Measurements from ENCODE around the gene ISM2. TPM values are rescaled to one million over a fixed set of nuclear protein-coding genes. Genes with fewer than 3 reads are reported as not detected.
"Not testable (repeated sequence)": the region's sequence is repeated elsewhere in the genome, so short reads cannot be mapped to it uniquely, and the experiment has no call there.

Gene ISM2
- total and polyA plus RNA-seq, 2 donors (not counting 1 experiment from before 2014, with no cell fraction given): 0.30 TPM; not detected in 1

DNA sequence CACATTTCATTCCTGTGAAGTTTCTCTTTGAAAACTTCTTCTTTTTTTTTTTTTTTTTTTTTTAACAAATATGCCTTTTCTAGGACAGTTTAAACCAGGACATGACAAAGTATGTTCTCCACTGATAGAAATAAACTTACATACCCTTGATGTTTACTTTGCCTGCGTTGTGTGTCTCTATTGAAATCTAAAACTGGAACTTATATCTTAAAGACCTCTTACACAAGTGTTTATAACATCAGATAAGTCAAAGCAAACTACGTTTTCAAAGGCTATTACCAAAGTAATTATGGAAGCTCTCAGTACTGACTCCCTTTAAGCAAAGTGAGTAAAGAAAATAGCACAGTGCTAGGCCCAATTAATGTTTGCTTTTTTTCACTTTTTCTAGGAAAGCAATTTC, 30.6 kb upstream of the ISM2 start:
- H3K4me1 Mint-ChIP-seq: no peaks in the 10 kb centered on the region
- Histone ChIP-seq H2AFZ (ENCODE audit: insufficient read depth, low read depth, low read length, poor library complexity, severe bottlenecking) (no peak overlapping the region), H3K36me3 (replicated peaks in 1 of 2; ENCODE audit: control extremely low read depth in 1 of 2, control insufficient read depth in 1 of 2, extremely low read depth in 1 of 2, insufficient read depth in 2 of 2, low read length in 1 of 2) (peaks cover 1 to 19% of the 10 kb centered on the region in 2 experiments), H3K9ac (ENCODE audit: low read length) (no peak overlapping the region), H3K4me2 (replicated peaks; ENCODE audit: low read depth, low read length, poor library complexity, severe bottlenecking) (no peak overlapping the region), H3K4me1 (ENCODE audit: control insufficient read depth in 2 of 2, insufficient read depth in 2 of 2, low read length in 2 of 2) (no peaks in the 10 kb centered on the region), H3K4me3 (ENCODE audit: control extremely low read depth in 1 of 5, extremely low read depth in 1 of 5, insufficient read depth in 1 of 5, low read depth in 2 of 5, low read length in 4 of 5) (no peak overlapping the region), H3K27ac (ENCODE audit: low read length in 2 of 2) (no peak overlapping the region), H3K79me2 (ENCODE audit: control insufficient read depth, insufficient read depth, low read length) (peaks cover 24% of the 10 kb centered on the region), H3K27me3 (replicated peaks in 1 of 4; ENCODE audit: control extremely low read depth in 1 of 4, control insufficient read depth in 3 of 4, insufficient read depth in 4 of 4, low read length in 3 of 4) (no peaks in the 10 kb centered on the region), H4K20me1 (ENCODE audit: control insufficient read depth, insufficient read depth, low read length, poor library complexity, severe bottlenecking) (peaks cover 5% of the 10 kb centered on the region), H3K9me3 (ENCODE audit: control extremely low read depth in 1 of 3, control insufficient read depth in 2 of 3, insufficient read depth in 1 of 3, low read length in 2 of 3) (no peaks in the 10 kb centered on the region)
- no peaks in the 10 kb centered on the region for H3K9me3 Mint-ChIP-seq (ENCODE audit: insufficient read depth)
- WGBS (ENCODE audit: insufficient coverage): no CpG with 5 or more reads among the region's 2 CpGs
- ChIA-PET POLR2A (interaction anchor here (0.7 kb wide), 1 partner anchor 11 kb away, joined by 6 read pairs; no protein-coding TSS in a partner anchor), CTCF (no interaction called here)
- no peaks in the 10 kb centered on the region for H3K27me3 Mint-ChIP-seq
- no peak overlapping the region for H3K27ac Mint-ChIP-seq
- TF ChIP-seq, protein P1, sequence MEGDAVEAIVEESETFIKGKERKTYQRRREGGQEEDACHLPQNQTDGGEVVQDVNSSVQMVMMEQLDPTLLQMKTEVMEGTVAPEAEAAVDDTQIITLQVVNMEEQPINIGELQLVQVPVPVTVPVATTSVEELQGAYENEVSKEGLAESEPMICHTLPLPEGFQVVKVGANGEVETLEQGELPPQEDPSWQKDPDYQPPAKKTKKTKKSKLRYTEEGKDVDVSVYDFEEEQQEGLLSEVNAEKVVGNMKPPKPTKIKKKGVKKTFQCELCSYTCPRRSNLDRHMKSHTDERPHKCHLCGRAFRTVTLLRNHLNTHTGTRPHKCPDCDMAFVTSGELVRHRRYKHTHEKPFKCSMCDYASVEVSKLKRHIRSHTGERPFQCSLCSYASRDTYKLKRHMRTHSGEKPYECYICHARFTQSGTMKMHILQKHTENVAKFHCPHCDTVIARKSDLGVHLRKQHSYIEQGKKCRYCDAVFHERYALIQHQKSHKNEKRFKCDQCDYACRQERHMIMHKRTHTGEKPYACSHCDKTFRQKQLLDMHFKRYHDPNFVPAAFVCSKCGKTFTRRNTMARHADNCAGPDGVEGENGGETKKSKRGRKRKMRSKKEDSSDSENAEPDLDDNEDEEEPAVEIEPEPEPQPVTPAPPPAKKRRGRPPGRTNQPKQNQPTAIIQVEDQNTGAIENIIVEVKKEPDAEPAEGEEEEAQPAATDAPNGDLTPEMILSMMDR (IDR thresholded peaks at IDR 0.05): no peak
- no peak for TF ChIP-seq EZH2 (IDR thresholded peaks at IDR 0.05; ENCODE audit: borderline replicate concordance, insufficient read depth, low read depth, low read length, poor library complexity, severe bottlenecking)
- intact Hi-C loops (cut with micrococcal nuclease): no loop called here
- no peak for ATAC-seq (ENCODE audit: low read depth)
- H3K4me3 Mint-ChIP-seq: no peak overlapping the region
- no peak for DNase-seq

DNA sequence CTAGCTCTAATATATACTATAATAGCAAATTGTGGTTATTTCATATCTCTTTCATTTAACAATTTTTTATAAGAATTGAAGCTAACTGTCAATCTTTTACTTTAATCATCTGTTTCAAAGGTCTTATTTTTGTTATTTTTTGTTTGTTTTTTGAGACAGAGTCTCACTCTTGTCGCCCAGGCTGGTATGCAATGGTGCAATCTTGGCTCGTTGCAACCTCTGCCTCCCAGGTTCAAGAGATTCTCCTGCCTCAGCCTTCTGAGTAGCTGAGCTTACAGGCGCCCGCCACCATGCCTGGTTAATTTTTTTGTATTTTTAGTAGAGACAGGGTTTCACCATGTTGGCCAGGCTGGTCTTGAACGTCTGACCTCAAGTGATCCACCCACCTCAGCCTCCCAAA, 30.1 kb upstream of the ISM2 start:
- H3K9me3 Mint-ChIP-seq (ENCODE audit: insufficient read depth); H3K27ac Mint-ChIP-seq; H3K27ac ChIP-seq (ENCODE audit: low read length in 2 of 2); H3K4me1 Mint-ChIP-seq; intact Hi-C loops (cut with micrococcal nuclease); H3K4me3 Mint-ChIP-seq; CTCF ChIA-PET; H4K20me1 ChIP-seq (ENCODE audit: control insufficient read depth, insufficient read depth, low read length, poor library complexity, severe bottlenecking); ATAC-seq (ENCODE audit: low read depth); H2AFZ ChIP-seq (ENCODE audit: insufficient read depth, low read depth, low read length, poor library complexity, severe bottlenecking); H3K27me3 Mint-ChIP-seq; DNase-seq; H3K9me3 ChIP-seq (ENCODE audit: control extremely low read depth in 1 of 3, control insufficient read depth in 2 of 3, insufficient read depth in 1 of 3, low read length in 2 of 3); H3K4me3 ChIP-seq (ENCODE audit: control extremely low read depth in 1 of 5, extremely low read depth in 1 of 5, insufficient read depth in 1 of 5, low read depth in 2 of 5, low read length in 4 of 5); H3K4me1 ChIP-seq (ENCODE audit: control insufficient read depth in 2 of 2, insufficient read depth in 2 of 2, low read length in 2 of 2); H3K27me3 ChIP-seq (replicated peaks in 1 of 4; ENCODE audit: control extremely low read depth in 1 of 4, control insufficient read depth in 3 of 4, insufficient read depth in 4 of 4, low read length in 3 of 4); H3K9ac ChIP-seq (ENCODE audit: low read length); H3K4me2 ChIP-seq (replicated peaks; ENCODE audit: low read depth, low read length, poor library complexity, severe bottlenecking): not testable (repeated sequence)
- WGBS (ENCODE audit: insufficient coverage): no CpG with 5 or more reads among the region's 5 CpGs
- Histone ChIP-seq H3K79me2 (ENCODE audit: control insufficient read depth, insufficient read depth, low read length) (peaks cover 22% of the 10 kb centered on the region), H3K36me3 (replicated peaks in 1 of 2; ENCODE audit: control extremely low read depth in 1 of 2, control insufficient read depth in 1 of 2, extremely low read depth in 1 of 2, insufficient read depth in 2 of 2, low read length in 1 of 2) (peaks cover 1 to 22% of the 10 kb centered on the region in 2 experiments)
- POLR2A ChIA-PET: interaction anchor here (0.7 kb wide), 1 partner anchor 12 kb away, joined by 6 read pairs; no protein-coding TSS in a partner anchor
